MM.1S (cell line): ENCODE data around the gene EIF4EBP2.

Experiments used
- CTCF ChIP-seq: fragments of 300-600 bp; sonication (generic); IDR thresholded peaks from 2 replicates; pipeline ENCODE4 v1.5.1; 2016; ENCODE audit warnings: antibody characterized with exemption, low read length, mixed read lengths
- EZH2 ChIP-seq: fragments of 300-600 bp; sonication (generic); optimal IDR thresholded peaks from 2 replicates; pipeline ENCODE3; 2017; ENCODE audit warnings: low read depth, mild to moderate bottlenecking, antibody characterized with exemption, low read length, mixed read lengths
- EZH2phosphoT487 ChIP-seq: fragments of 300-600 bp; sonication (generic); IDR thresholded peaks from 2 replicates; pipeline ENCODE4 v1.6.1; 2018; ENCODE audit warnings: antibody characterized with exemption, low read length

GRCh38 chr10:70476249-70477035, 72.5 kb downstream of the EIF4EBP2 start:
- TF ChIP-seq CTCF: no peak
- TF ChIP-seq EZH2: no peak
- TF ChIP-seq EZH2phosphoT487: no peak
